Adipose tissue (tissue), 3 donors: ENCODE data around the gene CELF3. TPM values are rescaled to one million over a fixed set of nuclear protein-coding genes. Genes with fewer than 3 reads are reported as not detected.
"Not testable (repeated sequence)": the region's sequence is repeated elsewhere in the genome, so short reads cannot be mapped to it uniquely, and the experiment has no call there.

Experiments used
- H3K27ac ChIP-seq: one replicate; pipeline ENCODE4 v1.5.1; 2013; ENCODE audit warnings: low read depth, low read length
- WGBS, 3 donors: extraction: QIAGEN DNeasy Blood & Tissue Kit; methylation state at CpG; one replicate each; pipeline ENCODE4 v1.1.7; 2013; 5-methylcytosine and 5-hydroxymethylcytosine counted together
- polyA plus RNA-seq, 3 donors: library from polyadenylated mRNA; stranded (reverse); fragments of 200-250 nt; gene quantifications; one replicate each; pipeline ENCODE4 v1.2.3, GENCODE V29; 2013
- donor health status: healthy with polysubstance abuse.
- donor health status: Bipolar disorder and iron deficiency.
- donor health status: healthy.

CELF3 gene
- polyA plus RNA-seq, 3 donors: 0.13 to 4.6 TPM; not detected in 1

- H3K27ac ChIP-seq: no peak overlapping the region
- 66 to 76% (median 74%) methylated on average over 20 to 21 of the region's 21 CpGs for WGBS, 3 donors
Observed at GRCh38 chr1:151706464-151707415, 9.9 kb downstream of the CELF3 start.

GRCh38 chr1:151705753-151706463, 10.7 kb downstream of the CELF3 start:
- WGBS, 3 donors: 69 to 79% (median 76%) methylated on average over 11 of the region's 11 CpGs

GRCh38 chr1:151705146-151705545, 11.5 kb downstream of the CELF3 start:
- 85 to 88% (median 87%) methylated on average over 7 of the region's 7 CpGs for WGBS, 3 donors
- H3K27ac ChIP-seq: no peak overlapping the region

More at GRCh38 chr1:151705753-151706463, 10.7 kb downstream of the CELF3 start:
- H3K27ac ChIP-seq: no peak overlapping the region

- 71 to 86% (median 79%) methylated on average over 4 of the region's 4 CpGs for WGBS, 3 donors
- no peak overlapping the region for H3K27ac ChIP-seq
Observed at GRCh38 chr1:151704246-151704645, 12.4 kb downstream of the CELF3 start.

- 40 to 62% (median 60%) methylated on average over 17 of the region's 17 CpGs for WGBS, 3 donors
- H3K27ac ChIP-seq: no peak overlapping the region
Observed at GRCh38 chr1:151703813-151704212, 12.8 kb downstream of the CELF3 start.

- 29 to 46% (median 44%) methylated on average over 8 of the region's 8 CpGs for WGBS, 3 donors
- no peak overlapping the region for H3K27ac ChIP-seq
Observed at GRCh38 chr1:151702936-151703335, 13.7 kb downstream of the CELF3 start.

- 96 to 97% (median 96%) methylated on average over 5 of the region's 5 CpGs for WGBS, 3 donors
- no peak overlapping the region for H3K27ac ChIP-seq
Observed at GRCh38 chr1:151701515-151701914, 15.1 kb downstream of the CELF3 start.

- H3K27ac ChIP-seq: no peak overlapping the region
- 77 to 78% (median 77%) methylated on average over 4 of the region's 4 CpGs for WGBS, 3 donors
Observed at GRCh38 chr1:151693057-151693651, 23.4 kb downstream of the CELF3 start.

- 66 to 96% (median 77%) methylated on average over 3 of the region's 3 CpGs for WGBS, 3 donors
- no peak overlapping the region for H3K27ac ChIP-seq
Observed at GRCh38 chr1:151692226-151692625, 24.4 kb downstream of the CELF3 start.

- 86 to 88% (median 87%) methylated on average over 4 of the region's 4 CpGs for WGBS, 3 donors
- no peak overlapping the region for H3K27ac ChIP-seq
Observed at GRCh38 chr1:151689494-151689893, 27.1 kb downstream of the CELF3 start.

- H3K27ac ChIP-seq: no peak overlapping the region
Observed at GRCh38 chr1:151686561-151686960, 30.0 kb downstream of the CELF3 start.

GRCh38 chr1:151684128-151684527, 32.5 kb downstream of the CELF3 start:
- H3K27ac ChIP-seq: no peak overlapping the region
- WGBS, 3 donors: 95 to 99% (median 97%) methylated on average over 2 of the region's 2 CpGs

More at GRCh38 chr1:151686561-151686960, 30.0 kb downstream of the CELF3 start:
- 84 to 86% (median 86%) methylated on average over 2 of the region's 2 CpGs for WGBS, 3 donors

GRCh38 chr1:151682901-151683300, 33.7 kb downstream of the CELF3 start:
- WGBS, 3 donors: 87 to 97% (median 93%) methylated on average over 7 of the region's 7 CpGs
- H3K27ac ChIP-seq: not testable (repeated sequence)

- 88 to 95% (median 93%) methylated on average over 2 of the region's 2 CpGs for WGBS, 3 donors
- H3K27ac ChIP-seq: no peak overlapping the region
Observed at GRCh38 chr1:151681923-151682322, 34.7 kb downstream of the CELF3 start.

- no peak overlapping the region for H3K27ac ChIP-seq
- 44 to 78% (median 54%) methylated on average over 3 of the region's 3 CpGs for WGBS, 3 donors
Observed at GRCh38 chr1:151680826-151681225, 35.8 kb downstream of the CELF3 start.

GRCh38 chr1:151680391-151680790, 36.2 kb downstream of the CELF3 start:
- WGBS, 3 donors: 76 to 82% (median 80%) methylated on average over 4 of the region's 4 CpGs
- no peak overlapping the region for H3K27ac ChIP-seq

- H3K27ac ChIP-seq: no peak overlapping the region
- WGBS, 3 donors: 61 to 88% (median 84%) methylated on average over 1 of the region's 1 CpG
Observed at GRCh38 chr1:151673407-151673806, 43.2 kb downstream of the CELF3 start.

- 65 to 90% (median 71%) methylated on average over 2 of the region's 2 CpGs for WGBS, 3 donors
- H3K27ac ChIP-seq: not testable (repeated sequence)
Observed at GRCh38 chr1:151670036-151670675, 46.4 kb downstream of the CELF3 start.
